Measurements from ENCODE around the gene CHST8.

Gene CHST8

DNA sequence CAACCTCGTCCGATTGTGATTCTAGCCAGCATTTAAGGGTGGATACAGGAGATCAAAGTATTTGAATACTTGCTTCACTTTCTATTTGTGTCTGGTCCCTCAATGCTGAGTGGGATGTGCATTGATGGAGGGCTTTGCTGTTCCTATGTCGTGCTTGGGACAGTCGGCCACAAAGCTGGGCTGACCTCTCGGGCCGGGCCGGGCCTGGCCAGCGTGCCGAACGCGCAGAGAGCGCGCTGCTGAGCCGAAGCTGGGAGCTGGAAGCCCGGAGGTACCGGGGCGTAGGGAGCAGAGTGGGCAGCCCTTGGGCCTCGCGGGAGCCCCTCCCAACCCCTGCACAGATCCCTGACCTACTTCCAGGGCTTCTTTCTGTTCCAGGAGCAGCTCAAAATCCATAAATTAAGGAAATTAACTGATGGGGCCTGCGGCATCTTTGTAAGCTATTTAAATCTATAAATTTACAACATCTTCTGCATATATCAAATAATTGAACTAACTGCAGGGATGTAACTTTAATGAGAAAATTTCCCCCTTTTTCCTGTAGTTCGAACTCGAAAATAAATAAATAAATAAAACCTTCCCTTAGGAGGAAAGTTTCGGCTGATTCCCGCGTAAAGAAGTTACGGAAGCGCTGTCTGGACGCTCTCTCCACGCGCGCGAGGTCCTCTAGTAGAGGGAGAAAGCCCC is 173.1 kb downstream of the CHST8 start:
- no peak for DNase-seq (ENCODE audit: low spot score)

DNA sequence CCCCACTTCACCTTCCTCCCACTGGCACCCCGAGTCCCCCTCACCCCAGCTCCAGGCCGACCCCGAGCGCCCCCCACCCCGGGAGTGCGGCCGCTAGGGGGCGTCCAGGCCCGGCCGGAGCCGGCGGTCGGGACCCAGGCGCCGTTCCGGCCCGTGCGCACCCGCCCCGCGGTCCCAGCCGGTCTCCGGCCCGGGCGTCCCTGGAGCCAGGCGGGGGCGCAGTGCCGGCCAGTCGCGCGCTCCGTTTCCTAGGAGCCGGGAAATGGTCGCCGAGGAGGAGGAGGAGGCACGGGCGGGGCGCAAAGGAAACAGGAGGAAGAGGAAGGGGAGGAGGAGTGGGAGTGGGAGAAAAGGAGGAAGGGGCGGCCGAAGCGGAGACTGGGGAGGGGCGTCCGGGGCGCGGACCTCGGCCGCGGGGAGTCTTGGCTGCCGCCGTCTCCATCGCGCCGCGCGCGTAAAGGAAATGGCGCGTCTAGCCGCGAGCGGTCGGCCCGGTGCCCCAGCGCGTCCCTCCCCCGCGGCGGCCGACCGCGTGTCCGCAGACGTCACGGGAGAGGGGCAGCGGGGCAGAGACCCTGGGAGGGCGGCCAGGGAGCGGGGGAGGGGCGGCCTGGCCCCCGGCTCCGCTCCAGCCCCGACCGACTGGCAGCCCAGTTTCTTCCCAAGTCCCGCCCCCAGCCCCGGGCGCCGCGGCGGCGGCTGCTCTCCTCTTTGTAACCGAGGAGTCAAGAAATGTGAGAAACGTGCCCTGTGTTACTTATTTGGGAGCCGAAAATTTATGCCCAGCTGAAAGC is 173.8 kb downstream of the CHST8 start:
- peak; percentile 71 for DNase-seq (ENCODE audit: low spot score)

DNA sequence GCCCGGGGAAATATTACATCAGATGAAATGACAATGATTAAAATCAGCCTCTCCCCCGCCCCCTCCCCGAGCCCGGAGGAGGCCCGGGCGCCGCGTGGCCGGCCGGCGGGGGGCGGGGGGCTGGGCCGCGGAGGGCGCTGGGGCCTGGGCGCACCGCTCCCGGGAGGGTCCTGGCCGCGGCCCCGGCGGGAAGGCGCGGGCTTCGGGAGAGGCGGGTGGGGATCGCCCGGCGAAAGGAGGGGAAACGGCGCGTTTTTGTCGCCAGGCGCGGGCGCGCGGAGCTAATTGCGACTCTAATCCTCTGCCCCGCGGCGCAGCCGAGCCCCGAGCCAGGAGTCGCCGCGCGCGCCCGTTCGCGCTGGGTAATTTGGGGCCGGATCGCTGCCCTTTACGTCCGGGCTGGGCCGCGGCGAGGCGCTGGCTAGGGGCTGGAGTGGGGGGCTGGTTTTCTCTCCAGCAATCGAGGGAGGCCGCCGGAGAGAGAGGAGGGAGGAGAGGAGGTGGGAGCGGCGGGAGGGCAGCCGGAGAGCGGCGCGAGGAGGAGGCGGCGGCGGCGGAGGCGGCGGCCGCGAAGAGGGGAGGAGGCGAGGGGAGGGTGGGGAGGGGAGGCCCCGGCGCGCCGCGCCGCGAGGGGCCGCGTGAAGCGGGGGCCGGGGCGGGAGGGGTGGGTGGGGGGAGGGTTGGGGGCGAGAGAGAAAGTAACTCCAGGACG is 174.6 kb downstream of the CHST8 start, which contains the start of gene KCTD15:
KCTD15 (plus strand) TSS at position 707 of the 712 bp plus-strand sequence. CDS start 3,585 bp downstream, outside the sequence.
- DNase-seq (ENCODE audit: low spot score) = no peak

DNA sequence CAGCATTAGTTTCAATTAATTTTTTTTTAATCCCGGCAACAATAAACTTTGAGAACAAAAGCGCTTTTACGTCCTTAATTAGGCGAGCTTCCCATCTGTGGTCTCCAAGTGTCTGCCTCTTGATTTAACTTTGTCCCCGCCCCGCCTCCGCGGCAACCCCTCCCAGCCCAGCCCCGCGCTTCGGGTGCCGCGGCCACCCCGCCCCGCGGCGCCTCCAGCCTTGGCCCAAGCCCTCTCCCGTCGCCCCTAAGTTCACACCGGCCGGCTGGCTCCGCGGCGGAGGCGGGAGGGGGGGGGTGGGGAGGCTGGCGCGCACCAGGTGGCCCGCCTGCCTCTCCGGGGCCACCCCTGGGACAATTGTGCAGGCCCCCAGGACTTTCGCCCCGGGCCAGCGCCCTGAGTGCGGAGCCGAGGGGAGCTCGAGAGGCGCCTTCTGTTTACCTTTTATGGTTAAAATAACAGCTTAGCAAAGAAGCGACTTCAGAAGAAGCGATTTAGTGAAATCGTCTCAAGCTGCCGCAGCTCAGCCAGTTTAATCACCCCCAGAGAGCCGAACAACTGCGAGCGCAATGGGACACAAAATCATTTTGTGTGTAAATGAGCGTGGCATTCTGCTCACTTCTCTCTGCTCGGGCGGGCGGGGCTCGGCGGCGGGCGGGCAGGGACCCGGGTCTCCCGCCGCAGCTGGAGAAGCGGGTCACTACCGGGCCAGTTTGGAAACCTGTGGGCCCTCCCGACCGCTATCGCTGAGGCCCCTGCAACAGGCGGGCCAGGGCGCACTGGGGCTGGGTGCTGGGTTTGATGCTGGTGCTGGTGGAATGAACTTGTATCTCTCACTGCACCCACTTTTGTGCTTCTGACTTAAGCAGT is 176.3 kb downstream of the CHST8 start:
- no peak for DNase-seq (ENCODE audit: low spot score)

DNA sequence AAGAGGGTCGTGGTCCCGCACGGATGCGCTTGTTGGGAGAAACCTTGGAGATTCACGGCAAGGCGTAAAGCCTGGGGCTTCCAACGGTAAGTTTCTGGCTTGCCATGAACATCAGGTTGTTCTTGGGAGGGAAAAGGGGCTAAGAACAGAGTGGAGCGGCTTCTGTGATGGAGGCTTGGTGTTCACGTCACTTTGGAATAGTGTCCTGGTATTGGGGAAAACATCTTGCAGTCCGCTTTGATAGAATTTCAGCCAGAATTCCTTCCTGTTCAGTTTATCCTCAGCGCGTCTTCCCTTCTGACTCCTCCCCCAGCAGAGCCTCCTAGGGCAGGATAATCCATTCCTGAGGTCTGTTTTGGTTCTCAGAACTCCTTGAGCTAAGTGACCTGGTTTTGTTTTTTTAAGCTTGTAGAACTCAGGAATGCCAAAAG is 176.9 kb downstream of the CHST8 start:
- no peak for DNase-seq (ENCODE audit: low spot score)

DNA sequence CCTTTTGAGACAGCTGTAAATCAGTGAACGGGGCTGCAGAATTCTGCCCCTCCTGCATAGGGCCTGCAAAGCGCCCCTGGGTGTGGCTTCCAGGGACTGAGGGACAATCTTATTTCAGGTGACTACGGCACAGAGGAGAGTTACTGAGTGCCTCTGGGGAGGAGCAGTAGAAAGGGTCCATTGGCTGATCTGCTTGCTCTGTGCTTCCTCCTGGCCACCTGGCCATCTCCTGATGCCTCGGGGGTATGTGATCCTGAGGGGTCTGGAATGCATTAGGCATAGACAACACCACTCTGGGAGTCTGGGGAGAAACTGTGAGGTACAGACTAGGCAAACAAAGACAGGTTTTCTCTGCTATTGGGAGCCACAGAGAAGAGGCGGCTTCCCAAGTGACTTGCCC is 177.7 kb downstream of the CHST8 start:
- DNase-seq (ENCODE audit: low spot score) = no peak

DNA sequence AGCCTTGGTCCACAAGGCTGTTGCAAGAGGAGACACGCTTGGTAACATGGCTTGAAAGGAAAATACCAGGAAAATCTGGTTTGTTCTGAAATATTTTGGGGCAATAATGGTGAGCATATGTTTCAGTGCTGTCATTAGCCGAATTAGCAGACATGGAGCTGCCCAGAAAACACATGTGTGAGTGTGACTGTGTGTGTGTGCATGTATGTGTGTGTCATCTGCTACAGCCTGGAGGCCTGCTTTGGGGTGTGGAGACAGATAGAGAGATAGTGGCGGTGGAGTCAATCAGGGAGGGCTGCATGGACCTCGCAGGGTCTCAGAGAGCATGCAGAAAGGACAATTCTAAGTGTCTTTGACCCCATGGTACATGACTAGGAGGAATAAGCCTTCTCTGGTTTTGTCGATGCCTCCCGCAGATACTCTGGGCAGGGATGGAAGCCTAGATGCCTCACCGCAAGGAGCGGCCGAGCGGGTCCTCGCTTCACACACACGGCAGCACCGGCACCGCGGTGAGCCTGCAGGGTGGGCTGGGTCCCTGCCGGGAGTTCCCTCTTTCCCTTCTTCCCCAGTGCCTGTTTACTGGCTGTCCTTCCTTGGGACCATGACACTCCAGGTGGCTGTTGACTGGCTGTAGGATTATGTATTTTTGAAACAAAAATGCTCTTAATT is 178.4 kb downstream of the CHST8 start:
- DNase-seq (ENCODE audit: low spot score) = no peak

DNA sequence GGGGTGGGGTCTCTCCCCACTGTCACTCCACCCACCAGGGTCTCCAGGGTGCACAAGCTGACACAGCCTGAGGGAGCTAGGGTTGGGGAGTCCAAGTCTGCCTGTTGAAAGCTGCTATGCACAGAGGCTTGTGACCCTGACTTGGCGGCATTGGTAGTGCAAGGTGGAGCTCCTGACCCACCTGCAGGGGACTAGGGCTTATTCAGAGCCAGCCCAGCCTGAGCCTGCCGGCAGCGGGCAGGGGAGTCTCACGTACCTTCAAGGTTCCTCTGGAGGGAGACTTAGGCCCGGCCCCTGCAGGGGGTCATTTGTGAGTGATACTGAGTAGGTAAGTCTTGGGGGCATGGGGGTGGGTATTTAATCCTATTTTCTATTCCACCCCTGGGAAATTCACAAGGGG is 179.7 kb downstream of the CHST8 start:
- no peak for DNase-seq (ENCODE audit: low spot score)

DNA sequence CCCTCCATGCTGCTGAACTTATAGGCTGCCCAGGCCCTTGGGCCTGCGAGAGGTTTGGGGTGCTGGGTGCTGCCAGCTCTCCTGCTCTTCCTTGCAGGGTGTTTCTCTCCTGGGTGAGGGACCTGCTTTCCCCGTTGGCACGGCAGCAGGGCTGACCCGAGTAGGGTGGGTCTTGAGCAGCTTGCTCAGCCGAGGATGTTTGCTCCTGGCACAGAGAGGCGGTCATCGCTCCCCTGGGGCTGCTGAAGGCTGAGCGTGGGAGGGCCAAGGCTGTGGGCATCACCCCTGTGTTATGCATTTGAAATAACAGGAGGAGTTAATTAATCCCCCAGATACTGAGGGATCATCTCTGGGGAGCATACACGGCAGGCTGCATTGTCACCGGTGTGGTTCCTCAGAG is 180.2 kb downstream of the CHST8 start:
- DNase-seq (ENCODE audit: low spot score) = no peak

DNA sequence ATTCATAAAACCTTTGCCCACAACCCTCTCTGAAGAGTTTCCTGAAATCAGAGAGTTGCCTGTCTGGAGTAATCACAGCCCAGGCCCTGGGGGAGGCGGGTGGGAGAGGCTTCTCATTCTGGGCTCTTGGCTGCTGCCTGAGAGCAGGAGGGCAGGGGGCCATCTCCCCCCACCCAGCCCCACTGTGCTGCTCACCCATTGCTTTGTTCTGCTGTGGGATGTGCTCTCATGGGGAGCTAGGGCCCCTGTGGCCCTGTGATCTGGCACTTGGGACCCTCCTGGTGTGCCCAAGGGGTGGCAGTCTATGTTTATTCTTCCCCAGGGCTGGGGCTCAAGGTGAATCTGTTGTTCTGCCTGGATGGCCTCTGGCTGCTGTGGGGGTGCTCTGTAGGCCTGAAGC is 181.0 kb downstream of the CHST8 start:
- no peak for DNase-seq (ENCODE audit: low spot score)

DNA sequence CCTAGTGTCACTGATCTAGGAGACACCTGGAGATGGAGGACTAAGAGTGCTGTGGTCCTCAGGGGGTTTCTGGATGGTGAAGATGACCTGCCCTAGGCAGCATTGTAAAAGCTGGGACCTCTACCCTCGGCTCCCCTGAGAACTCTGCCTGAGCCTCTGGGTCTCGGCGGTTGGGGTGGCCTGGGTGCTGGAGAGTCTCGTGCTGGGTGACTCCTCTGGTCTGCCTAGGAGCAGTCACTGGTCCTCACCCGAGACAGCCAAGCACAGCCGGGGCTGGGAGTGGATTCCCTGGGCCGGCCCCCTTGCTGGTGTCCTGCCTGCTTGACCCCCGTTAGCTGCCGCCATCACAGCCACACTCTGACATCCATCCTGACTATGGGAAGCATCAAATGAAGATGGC is 181.6 kb downstream of the CHST8 start:
- no peak for DNase-seq (ENCODE audit: low spot score)

DNA sequence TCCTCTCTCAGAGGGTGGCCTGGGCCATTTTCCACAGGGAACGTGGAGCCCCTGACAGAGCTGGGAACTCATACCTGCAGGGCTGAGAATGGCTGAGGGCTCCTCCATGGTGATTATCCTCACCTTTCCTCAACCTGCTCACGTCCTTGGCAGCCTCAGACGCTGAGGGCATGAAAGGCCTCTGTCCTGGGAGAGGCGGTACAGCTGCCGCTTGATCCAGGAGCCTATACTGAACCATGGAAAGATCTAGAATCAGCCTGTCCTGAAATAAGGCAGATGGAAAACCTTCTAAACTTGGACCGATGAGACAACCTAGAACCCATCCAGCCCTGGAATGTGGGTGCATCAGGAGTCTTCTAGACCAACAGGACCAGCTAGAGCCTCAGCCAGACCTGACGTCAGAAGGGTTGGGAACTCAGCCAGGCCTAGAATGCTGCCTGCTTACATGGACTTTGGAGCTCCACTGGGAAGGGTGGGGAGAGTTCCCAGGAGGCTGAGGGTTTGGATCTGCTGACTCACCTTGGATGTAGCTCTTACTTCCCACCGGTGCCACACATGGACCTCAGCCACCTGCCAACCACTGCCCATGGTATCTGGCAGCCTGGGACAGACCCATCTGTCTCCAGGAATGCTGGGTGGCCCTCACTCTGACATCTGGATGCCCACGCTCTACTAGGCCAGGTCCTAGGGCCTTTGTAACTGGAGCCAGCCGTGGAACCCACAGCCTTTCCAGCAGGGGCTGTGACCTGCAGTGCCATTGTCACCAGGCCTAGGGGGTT is 182.5 kb downstream of the CHST8 start:
- peak; percentile 71 for DNase-seq (ENCODE audit: low spot score)

DNA sequence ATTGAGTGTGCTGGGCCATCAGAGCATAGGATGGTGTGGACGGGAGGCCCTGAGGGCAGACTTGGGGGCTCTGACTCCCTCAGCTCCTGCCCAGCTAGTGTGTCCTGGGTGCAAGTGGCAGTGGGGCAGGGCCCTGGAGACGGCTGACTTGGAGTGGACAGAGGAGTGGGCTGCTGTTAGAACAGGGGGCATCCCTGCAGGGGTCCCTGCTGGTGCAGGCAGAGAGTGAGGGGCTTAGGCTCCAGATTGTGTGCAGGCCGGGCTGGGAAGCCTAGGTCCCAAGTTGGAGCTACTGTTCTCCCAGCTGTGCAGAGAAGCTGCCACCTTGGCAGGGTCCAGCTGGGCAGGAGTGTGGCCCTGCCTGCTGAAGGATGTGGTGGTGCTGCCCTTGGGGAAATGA is 183.6 kb downstream of the CHST8 start:
- DNase-seq (ENCODE audit: low spot score) = no peak

DNA sequence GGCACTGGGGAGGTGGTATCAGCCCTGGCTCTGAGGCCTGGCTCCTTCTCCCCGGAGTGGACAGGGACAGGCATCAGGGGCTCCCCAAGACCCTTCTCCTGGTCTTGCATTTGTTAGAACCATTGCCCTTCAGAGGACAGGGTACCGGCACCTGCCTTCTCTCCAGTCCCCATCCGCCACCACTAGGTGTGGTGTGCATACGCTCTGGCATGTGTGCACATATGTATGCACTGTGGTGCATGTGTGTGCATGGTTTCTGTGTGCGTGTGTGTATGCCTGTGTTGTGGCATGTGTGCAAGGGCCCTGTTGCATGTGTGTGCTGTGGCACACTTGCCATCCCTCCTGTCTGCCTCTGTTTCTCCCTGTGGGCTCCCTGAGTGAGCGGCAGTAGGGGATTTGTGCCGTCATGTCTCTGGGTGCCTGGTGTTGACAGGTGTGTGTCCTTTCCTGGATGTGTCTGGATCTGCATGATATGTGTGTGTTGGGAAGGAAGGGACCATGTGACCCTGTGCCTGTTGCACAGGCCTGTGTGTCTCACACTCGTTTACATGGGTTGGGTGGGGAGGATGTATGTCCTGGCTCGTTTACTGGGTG is 184.2 kb downstream of the CHST8 start:
- no peak for DNase-seq (ENCODE audit: low spot score)

DNA sequence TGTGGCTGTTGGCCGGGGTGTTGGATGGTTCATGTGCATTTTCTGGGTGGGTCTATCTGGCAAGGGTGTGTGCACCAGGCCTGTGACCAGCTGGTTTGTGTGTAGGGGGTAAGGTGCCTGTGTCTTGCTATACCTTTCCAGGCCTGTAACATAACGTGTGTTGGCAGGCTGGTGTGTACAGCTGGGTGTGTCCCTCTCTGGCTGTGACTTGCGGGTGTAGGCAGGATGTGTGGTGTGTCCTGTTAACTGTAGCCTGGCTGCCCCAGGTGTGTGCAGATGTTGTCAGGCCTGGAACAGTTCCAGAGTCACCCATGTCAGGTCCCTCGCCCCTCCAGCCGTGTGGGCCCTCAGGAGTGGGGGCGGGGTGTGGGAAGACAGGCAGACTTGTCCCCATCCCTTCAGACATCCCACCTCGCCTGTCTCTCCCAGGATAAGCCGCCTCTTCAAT is 184.7 kb downstream of the CHST8 start:
- DNase-seq (ENCODE audit: low spot score) = no peak

DNA sequence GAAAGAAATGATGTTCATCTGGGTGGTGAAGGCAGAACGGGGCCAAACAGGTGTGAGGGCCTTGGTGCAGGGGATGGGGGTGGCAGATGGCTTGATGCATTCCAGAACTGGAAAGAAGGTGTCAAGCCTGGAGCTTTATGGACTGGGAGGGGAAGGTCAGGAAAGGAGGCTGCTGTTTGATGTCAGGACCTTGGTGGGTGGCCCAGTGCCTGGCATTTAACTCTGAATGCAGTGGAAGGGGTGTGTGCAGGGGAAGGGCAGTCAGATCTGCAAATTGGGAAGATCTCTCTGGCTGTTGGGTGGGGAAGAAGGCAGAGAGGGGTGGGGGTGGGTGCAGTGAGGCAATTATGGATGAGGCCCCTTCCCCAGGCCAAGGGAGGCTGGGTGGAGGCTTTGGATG is 186.6 kb downstream of the CHST8 start:
- DNase-seq (ENCODE audit: low spot score) = no peak

DNA sequence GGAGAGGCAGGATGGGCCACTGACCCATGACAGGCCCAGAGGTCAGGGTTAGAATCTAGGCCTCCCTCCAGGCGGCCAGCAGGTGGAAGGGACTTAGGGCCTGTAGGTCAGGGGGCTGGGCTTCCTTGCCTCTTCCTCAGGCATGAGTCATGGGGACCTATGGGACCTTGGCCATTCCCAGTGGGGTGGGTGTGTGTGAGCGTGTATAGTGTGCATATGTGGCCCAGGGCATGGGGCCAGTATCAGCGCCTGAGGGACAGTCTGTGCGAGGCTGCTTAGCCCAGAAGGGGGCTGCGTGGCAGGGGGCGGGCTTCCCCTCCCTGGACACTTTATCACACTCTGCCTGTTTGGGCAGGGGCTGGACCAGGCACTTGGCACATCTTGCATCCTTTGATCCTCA is 188.2 kb downstream of the CHST8 start:
- no peak for DNase-seq (ENCODE audit: low spot score)

DNA sequence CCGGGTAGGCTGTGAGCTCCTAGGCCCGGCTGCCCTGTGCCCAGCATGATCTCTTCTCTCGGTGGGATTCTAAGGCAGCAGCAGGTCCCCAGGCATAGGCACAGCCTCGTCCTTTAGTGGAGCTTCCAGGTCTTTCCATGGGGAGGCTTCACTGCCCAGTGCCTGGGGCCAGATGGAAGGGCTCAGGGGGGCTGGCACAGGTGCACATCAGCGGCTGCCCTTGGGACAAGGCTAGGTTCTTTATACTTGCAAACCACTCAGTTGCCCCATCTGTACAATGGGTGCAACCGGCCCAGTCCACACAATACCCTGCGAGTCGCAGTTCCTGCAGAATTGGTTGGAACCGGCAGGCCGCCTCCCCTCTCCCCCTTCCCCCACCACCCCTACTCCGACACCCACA is 189.1 kb downstream of the CHST8 start:
- no peak for DNase-seq (ENCODE audit: low spot score)

DNA sequence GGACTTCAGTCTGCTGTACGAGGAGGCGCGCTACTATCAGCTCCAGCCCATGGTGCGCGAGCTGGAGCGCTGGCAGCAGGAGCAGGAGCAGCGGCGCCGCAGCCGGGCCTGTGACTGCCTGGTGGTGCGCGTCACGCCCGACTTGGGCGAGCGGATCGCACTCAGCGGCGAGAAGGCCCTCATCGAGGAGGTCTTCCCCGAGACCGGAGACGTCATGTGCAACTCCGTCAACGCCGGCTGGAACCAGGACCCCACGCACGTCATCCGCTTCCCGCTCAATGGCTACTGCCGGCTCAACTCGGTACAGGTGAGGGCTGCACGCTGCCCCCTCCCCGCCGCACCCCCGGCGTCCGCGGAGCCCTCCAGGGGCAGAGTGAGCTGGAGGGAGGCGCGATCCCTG is 189.5 kb downstream of the CHST8 start:
- no peak for DNase-seq (ENCODE audit: low spot score)

DNA sequence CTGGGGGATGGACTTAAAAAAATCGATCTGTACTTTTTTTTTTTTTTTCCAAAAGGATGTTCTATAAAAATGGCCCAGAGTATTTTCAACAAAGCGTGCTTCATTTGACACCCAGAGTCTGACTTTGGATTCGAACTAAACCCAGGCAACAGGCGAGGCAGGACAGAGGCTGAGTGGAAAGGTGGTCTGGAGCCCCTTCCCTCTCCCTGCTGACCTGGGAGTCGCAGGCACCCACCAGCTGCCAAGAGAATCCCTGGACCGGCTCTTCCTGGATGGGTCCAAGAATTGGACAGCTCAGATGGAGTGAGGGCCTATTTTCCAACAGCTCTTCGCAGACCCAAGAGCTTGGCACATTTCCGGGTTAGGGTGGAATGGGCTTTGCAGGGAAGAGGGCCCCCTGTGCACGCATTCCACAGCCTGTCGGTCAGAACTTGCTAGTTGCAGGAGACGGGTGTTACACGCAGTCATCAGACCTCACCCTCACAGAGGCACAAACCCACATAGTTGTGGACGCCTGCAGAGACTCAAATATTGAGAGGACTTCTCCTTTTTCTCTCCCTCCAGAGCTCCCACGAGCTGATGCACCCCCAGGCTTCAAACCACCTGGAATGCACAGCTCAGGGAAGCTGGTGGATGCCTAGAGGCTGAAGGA is 190.1 kb downstream of the CHST8 start:
- DNase-seq (ENCODE audit: low spot score) = no peak
